ENCODE measurements around the gene BLACAT1. TPM values are rescaled to one million over a fixed set of nuclear protein-coding genes. Genes with fewer than 3 reads are reported as not detected.
A peak's percentile ranks its signal among the peaks of the same experiment; 100 is the strongest.

Gene BLACAT1
- total and polyA plus RNA-seq, 2 of the 13 experiments (the other 11 are each of a cell fraction or from before 2014, with no cell fraction given) = 1.2 to 2.8 TPM

DNA sequence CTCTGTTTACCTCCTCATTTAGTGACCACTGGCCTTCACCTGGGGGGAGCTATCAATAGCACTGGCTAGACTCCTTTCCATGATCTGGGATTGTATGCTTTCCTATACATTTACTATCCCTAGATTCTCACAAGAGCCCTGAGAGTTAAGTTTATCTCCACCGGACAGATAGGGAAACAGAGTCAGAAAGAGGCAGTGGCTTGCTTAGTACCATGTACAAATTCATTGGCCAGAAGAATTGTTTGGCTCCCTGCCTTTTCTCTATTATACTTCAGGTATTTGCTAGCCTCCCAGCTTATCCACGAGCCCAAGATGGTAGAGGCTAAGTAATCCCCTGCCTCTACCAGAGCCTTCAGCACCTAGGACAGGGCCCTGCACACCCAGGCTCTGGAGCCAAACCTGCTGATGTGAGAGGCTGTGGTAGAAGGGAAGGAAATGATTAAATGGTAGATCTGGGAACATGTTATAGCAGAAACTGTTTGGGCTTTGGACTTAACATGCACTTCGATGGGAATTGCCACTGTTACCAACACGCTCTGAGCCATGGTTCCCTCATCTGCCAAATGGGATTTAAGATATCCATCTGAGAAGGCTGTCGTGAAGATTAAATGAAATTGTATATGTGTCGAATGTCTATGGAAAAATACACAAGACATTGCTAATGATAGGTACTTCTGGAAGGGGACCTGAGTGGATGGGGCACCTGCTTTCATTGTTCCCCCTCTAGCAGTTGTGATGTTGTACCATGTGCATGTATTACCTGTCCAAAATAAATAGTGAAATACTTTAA lies 3.1 kb upstream of the BLACAT1 start (continued):
- TF ChIP-seq ZSCAN9 (CRISPR knock-in tag; IDR thresholded peaks at IDR 0.05; ENCODE audit: borderline replicate concordance) = peak; percentile 81; the same call in 1 of the 2 replicates
- peak; percentile 44; the same call in 1 of the 2 replicates for TF ChIP-seq RXRB (CRISPR knock-in tag; IDR thresholded peaks at IDR 0.05; ENCODE audit: borderline replicate concordance)
- TF ChIP-seq SMAD3 (CRISPR knock-in tag; IDR thresholded peaks at IDR 0.05) = 0 out of 2 replicates have a peak, but pooled peaks have one; percentile 35
- TF ChIP-seq ZNF335 (CRISPR knock-in tag; IDR thresholded peaks at IDR 0.05) = 0 out of 2 replicates have a peak, but pooled peaks have one; percentile 40
- peak; percentile 77 for TF ChIP-seq SALL1 (CRISPR knock-in tag; IDR thresholded peaks at IDR 0.05)
- TF ChIP-seq HOXA5 (CRISPR knock-in tag; IDR thresholded peaks at IDR 0.05) = peak; percentile 67; the same call in 1 of the 2 replicates
- TF ChIP-seq, protein P1, sequence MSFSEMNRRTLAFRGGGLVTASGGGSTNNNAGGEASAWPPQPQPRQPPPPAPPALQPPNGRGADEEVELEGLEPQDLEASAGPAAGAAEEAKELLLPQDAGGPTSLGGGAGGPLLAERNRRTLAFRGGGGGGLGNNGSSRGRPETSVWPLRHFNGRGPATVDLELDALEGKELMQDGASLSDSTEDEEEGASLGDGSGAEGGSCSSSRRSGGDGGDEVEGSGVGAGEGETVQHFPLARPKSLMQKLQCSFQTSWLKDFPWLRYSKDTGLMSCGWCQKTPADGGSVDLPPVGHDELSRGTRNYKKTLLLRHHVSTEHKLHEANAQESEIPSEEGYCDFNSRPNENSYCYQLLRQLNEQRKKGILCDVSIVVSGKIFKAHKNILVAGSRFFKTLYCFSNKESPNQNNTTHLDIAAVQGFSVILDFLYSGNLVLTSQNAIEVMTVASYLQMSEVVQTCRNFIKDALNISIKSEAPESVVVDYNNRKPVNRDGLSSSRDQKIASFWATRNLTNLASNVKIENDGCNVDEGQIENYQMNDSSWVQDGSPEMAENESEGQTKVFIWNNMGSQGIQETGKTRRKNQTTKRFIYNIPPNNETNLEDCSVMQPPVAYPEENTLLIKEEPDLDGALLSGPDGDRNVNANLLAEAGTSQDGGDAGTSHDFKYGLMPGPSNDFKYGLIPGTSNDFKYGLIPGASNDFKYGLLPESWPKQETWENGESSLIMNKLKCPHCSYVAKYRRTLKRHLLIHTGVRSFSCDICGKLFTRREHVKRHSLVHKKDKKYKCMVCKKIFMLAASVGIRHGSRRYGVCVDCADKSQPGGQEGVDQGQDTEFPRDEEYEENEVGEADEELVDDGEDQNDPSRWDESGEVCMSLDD (CRISPR knock-in tag; IDR thresholded peaks at IDR 0.05; ENCODE audit: borderline replicate concordance) = 0 out of 2 replicates have a peak, but pooled peaks have one; percentile 34
- peak; percentile 31; the same call in 1 of the 2 replicates for TF ChIP-seq ZNF558 (CRISPR knock-in tag; IDR thresholded peaks at IDR 0.05; ENCODE audit: borderline replicate concordance)
- peak; percentile 81 for TF ChIP-seq KLF6 (CRISPR knock-in tag; IDR thresholded peaks at IDR 0.05)
- TF ChIP-seq PITX1 (CRISPR knock-in tag; IDR thresholded peaks at IDR 0.05) = 0 out of 2 replicates have a peak, but pooled peaks have one; percentile 43
- no peak for TF ChIP-seq NFRKB (IDR thresholded peaks at IDR 0.05)
- no peak for TF ChIP-seq THRA (CRISPR knock-in tag; IDR thresholded peaks at IDR 0.05; ENCODE audit: borderline replicate concordance)
- TF ChIP-seq E2F1 (CRISPR knock-in tag; IDR thresholded peaks at IDR 0.05) = 0 out of 2 replicates have a peak, but pooled peaks have one; percentile 28
- TF ChIP-seq CREB3 (CRISPR knock-in tag; IDR thresholded peaks at IDR 0.05) = no peak
- TF ChIP-seq ZNF232 (CRISPR knock-in tag; IDR thresholded peaks at IDR 0.05; ENCODE audit: borderline replicate concordance) = peak; percentile 68; the same call in 1 of the 2 replicates
- TF ChIP-seq, protein P2, sequence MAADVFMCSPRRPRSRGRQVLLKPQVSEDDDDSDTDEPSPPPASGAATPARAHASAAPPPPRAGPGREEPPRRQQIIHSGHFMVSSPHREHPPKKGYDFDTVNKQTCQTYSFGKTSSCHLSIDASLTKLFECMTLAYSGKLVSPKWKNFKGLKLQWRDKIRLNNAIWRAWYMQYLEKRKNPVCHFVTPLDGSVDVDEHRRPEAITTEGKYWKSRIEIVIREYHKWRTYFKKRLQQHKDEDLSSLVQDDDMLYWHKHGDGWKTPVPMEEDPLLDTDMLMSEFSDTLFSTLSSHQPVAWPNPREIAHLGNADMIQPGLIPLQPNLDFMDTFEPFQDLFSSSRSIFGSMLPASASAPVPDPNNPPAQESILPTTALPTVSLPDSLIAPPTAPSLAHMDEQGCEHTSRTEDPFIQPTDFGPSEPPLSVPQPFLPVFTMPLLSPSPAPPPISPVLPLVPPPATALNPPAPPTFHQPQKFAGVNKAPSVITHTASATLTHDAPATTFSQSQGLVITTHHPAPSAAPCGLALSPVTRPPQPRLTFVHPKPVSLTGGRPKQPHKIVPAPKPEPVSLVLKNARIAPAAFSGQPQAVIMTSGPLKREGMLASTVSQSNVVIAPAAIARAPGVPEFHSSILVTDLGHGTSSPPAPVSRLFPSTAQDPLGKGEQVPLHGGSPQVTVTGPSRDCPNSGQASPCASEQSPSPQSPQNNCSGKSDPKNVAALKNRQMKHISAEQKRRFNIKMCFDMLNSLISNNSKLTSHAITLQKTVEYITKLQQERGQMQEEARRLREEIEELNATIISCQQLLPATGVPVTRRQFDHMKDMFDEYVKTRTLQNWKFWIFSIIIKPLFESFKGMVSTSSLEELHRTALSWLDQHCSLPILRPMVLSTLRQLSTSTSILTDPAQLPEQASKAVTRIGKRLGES (CRISPR knock-in tag; IDR thresholded peaks at IDR 0.05; ENCODE audit: borderline replicate concordance) = 0 out of 2 replicates have a peak, but pooled peaks have one; percentile 23
- TF ChIP-seq, protein P3, sequence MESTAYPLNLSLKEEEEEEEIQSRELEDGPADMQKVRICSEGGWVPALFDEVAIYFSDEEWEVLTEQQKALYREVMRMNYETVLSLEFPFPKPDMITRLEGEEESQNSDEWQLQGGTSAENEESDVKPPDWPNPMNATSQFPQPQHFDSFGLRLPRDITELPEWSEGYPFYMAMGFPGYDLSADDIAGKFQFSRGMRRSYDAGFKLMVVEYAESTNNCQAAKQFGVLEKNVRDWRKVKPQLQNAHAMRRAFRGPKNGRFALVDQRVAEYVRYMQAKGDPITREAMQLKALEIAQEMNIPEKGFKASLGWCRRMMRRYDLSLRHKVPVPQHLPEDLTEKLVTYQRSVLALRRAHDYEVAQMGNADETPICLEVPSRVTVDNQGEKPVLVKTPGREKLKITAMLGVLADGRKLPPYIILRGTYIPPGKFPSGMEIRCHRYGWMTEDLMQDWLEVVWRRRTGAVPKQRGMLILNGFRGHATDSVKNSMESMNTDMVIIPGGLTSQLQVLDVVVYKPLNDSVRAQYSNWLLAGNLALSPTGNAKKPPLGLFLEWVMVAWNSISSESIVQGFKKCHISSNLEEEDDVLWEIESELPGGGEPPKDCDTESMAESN (CRISPR knock-in tag; conservative IDR thresholded peaks at IDR 0.05) = 0 out of 2 replicates have a peak, but pooled peaks have one; percentile 45

Data from HepG2 (cell line).